IMR-90 (cell line): Measurements from ENCODE around the gene SF3A2. TPM values are rescaled to one million over a fixed set of nuclear protein-coding genes. Genes with fewer than 3 reads are reported as not detected.

Source experiments
- ATAC-seq: fragments of 200-7000 bp; cut with Tn5 transposase; 2 replicates; pipeline ENCODE4 v1.9.1; 2020; ENCODE audit warnings: low read depth, mild to moderate bottlenecking, moderate library complexity
- BruUV-seq: library from RNA; stranded (reverse); fragments of 400-500 nt; replicated peaks from 2 replicates; lab custom pipeline; 2021; lab: Mats Ljungman, UMichigan
- CTCF ChIA-PET: fragments of 300-600 bp; formaldehyde crosslinking; extraction: SDS; loops from one replicate; lab custom pipeline; 2021; ENCODE audit warnings: antibody characterized with exemption; lab: Yijun Ruan, JAX
- POLR2A ChIA-PET: fragments of 300-600 bp; sonication (Branson Sonifier 250); formaldehyde crosslinking; loops from one replicate; lab custom pipeline; 2022; ENCODE audit warnings: antibody characterized with exemption; ENCODE audit not compliant: unreplicated experiment; lab: Charles Lee
- DNase-seq: peaks from one replicate; pipeline ENCODE4 v3.0.0; 2013
- H2AFZ ChIP-seq: replicated peaks from 2 replicates; pipeline ENCODE3; 2013; ENCODE audit warnings: low read length, mild to moderate bottlenecking; ENCODE audit not compliant: poor library complexity
- H2AK5ac ChIP-seq: 2 replicates; pipeline ENCODE4 v1.6.1; 2013; ENCODE audit warnings: low read depth, low read length, inconsistent platforms
- H2AK9ac ChIP-seq: replicated peaks from 2 replicates; pipeline ENCODE3; 2013; ENCODE audit warnings: mild to moderate bottlenecking, low read depth, low read length, moderate library complexity; ENCODE audit not compliant: poor library complexity
- H2BK120ac ChIP-seq: 2 replicates; pipeline ENCODE4 v1.6.1; 2013; ENCODE audit warnings: low read depth, low read length, inconsistent platforms
- H2BK15ac ChIP-seq: 3 replicates; pipeline ENCODE4 v1.6.1; 2013; ENCODE audit warnings: low read depth, low read length, inconsistent platforms
- H2BK20ac ChIP-seq: 2 replicates; pipeline ENCODE4 v1.6.1; 2013; ENCODE audit warnings: low read depth, mild to moderate bottlenecking, inconsistent platforms, low read length, moderate library complexity
- H2BK5ac ChIP-seq: 2 replicates; pipeline ENCODE4 v1.6.1; 2013; ENCODE audit warnings: mild to moderate bottlenecking, low read depth, low read length, inconsistent platforms; ENCODE audit not compliant: poor library complexity, severe bottlenecking
- H3K14ac ChIP-seq: replicated peaks from 2 replicates; pipeline ENCODE4 v1.6.1; 2013; ENCODE audit warnings: low read depth, low read length, inconsistent platforms
- H3K18ac ChIP-seq: 2 replicates; pipeline ENCODE4 v1.6.1; 2013; ENCODE audit warnings: low read depth, low read length, control low read depth
- H3K23ac ChIP-seq: 2 replicates; pipeline ENCODE4 v1.6.1; 2013; ENCODE audit warnings: low read depth, low read length, inconsistent platforms
- H3K27ac ChIP-seq: 2 replicates; pipeline ENCODE4 v1.5.1; 2013; ENCODE audit warnings: mild to moderate bottlenecking, control low read depth, low read length; ENCODE audit not compliant: insufficient read depth
- H3K27me3 ChIP-seq: 2 replicates; pipeline ENCODE4 v1.6.1; 2013; ENCODE audit warnings: low read length; ENCODE audit not compliant: control insufficient read depth, insufficient read depth
- H3K36me3 ChIP-seq: 2 replicates; pipeline ENCODE4 v1.6.1; 2013; ENCODE audit warnings: low read length, mixed read lengths; ENCODE audit not compliant: control insufficient read depth, insufficient read depth
- H3K4ac ChIP-seq: 2 replicates; pipeline ENCODE4 v1.6.1; 2013; ENCODE audit warnings: low read depth, low read length, inconsistent platforms
- H3K4me1 ChIP-seq: 2 replicates; pipeline ENCODE4 v1.6.1; 2013; ENCODE audit warnings: low read length, mixed read lengths; ENCODE audit not compliant: control insufficient read depth, insufficient read depth
- H3K4me2 ChIP-seq: 2 replicates; pipeline ENCODE4 v1.6.1; 2013; ENCODE audit warnings: low read depth, mild to moderate bottlenecking, control low read depth, low read length, moderate library complexity
- H3K4me3 ChIP-seq: 2 replicates; pipeline ENCODE4 v1.5.1; 2013; ENCODE audit warnings: low read depth, mild to moderate bottlenecking, control low read depth, low read length, moderate library complexity; ENCODE audit not compliant: insufficient read depth
- H3K56ac ChIP-seq: 2 replicates; pipeline ENCODE4 v1.6.1; 2013; ENCODE audit warnings: low read length, inconsistent platforms; ENCODE audit not compliant: insufficient read depth; ENCODE audit errors: extremely low read depth
- H3K79me1 ChIP-seq, 2 experiments: 2 replicates each; pipeline ENCODE4 v1.6.1; 2013; ENCODE audit warnings: low read length in 2 of 2, inconsistent platforms in 1 of 2, low read depth in 1 of 2
- H3K9ac ChIP-seq: 2 replicates; pipeline ENCODE4 v1.6.1; 2013; ENCODE audit warnings: low read depth, low read length, control low read depth
- H3K9me1 ChIP-seq: 2 replicates; pipeline ENCODE4 v1.6.1; 2013; ENCODE audit warnings: low read length, inconsistent platforms; ENCODE audit not compliant: insufficient read depth
- H3K9me3 ChIP-seq: 2 replicates; pipeline ENCODE4 v1.6.1; 2013; ENCODE audit warnings: low read length; ENCODE audit not compliant: control insufficient read depth, insufficient read depth
- H4K20me1 ChIP-seq: 2 replicates; pipeline ENCODE4 v1.6.1; 2013; ENCODE audit warnings: low read length, inconsistent platforms; ENCODE audit not compliant: insufficient read depth
- H4K5ac ChIP-seq: 2 replicates; pipeline ENCODE4 v1.6.1; 2013; ENCODE audit warnings: mild to moderate bottlenecking, low read depth, low read length, control low read depth
- H4K8ac ChIP-seq, 2 experiments: 2 replicates each; pipeline ENCODE4 v1.6.1; 2013; ENCODE audit warnings: low read depth in 2 of 2, low read length in 2 of 2, control low read depth in 1 of 2, inconsistent platforms in 1 of 2
- H4K91ac ChIP-seq: 2 replicates; pipeline ENCODE4 v1.6.1; 2013; ENCODE audit warnings: low read depth, low read length, inconsistent platforms; ENCODE audit not compliant: insufficient read depth
- CEBPB ChIP-seq: IDR thresholded peaks from 2 replicates; pipeline ENCODE4 v1.6.1; 2012; ENCODE audit warnings: low read depth, low read length, improper control_type of control experiment
- FOS ChIP-seq: fragments of 150-350 bp; IDR thresholded peaks from 2 replicates; pipeline ENCODE4 v1.6.1; 2016; ENCODE audit warnings: low read depth, low read length
- RFX5 ChIP-seq: IDR thresholded peaks from 2 replicates; pipeline ENCODE4 v1.8.0; 2012; ENCODE audit warnings: low read depth, mild to moderate bottlenecking, low read length, moderate library complexity
- WGBS, 2 experiments: methylation state at CpG; one replicate each; pipeline versions ENCODE4 v1.1.5 to v1.1.7; 2013; ENCODE audit warnings: missing lambda C conversion rate in 2 of 2; ENCODE audit not compliant: insufficient read length in 1 of 2; ENCODE audit errors: extremely low coverage in 2 of 2; 5-methylcytosine and 5-hydroxymethylcytosine counted together
- dilution Hi-C: fragments of 300-500 bp; cut with HindIII; formaldehyde crosslinking; loops from one replicate; pipeline ENCODE4 v1.14.3; 2018; ENCODE audit warnings: low sequenced_read_pairs; ENCODE audit not compliant: unreplicated experiment
- in situ Hi-C: fragments of 300-500 bp; cut with MboI; formaldehyde crosslinking; loops from 3 replicates; pipeline ENCODE4 v1.14.3; 2019; ENCODE audit warnings: low sequenced_read_pairs, inconsistent platforms, mixed read lengths
- intact Hi-C: fragments of 100-400 bp; cut with micrococcal nuclease; formaldehyde crosslinking; loops from 2 replicates; pipeline ENCODE4 v1.10.0; 2022
- polyA plus RNA-seq, 3 experiments: library from polyadenylated mRNA; depleted of rRNA; stranded (reverse); fragments of >200 nt; gene quantifications; 2 replicates each; pipeline ENCODE4 v1.2.3, GENCODE V29; 2012; ENCODE audit warnings: low replicate concordance in 1 of 3
- total RNA-seq: library from RNA; depleted of rRNA; stranded (reverse); fragments of >200 nt; gene quantifications from 2 replicates; pipeline ENCODE4 v1.2.3, GENCODE V29; 2012
- TF ChIP-seq, protein P1 (sequence below): fragments of 150-350 bp; IDR thresholded peaks from 2 replicates; pipeline ENCODE4 v1.6.1; 2016; ENCODE audit warnings: low read depth, mild to moderate bottlenecking, low read length, moderate library complexity, borderline replicate concordance

Gene SF3A2
- total and polyA plus RNA-seq, 2 of the 4 experiments (the other 2 are of a cell fraction) = 4.8 to 34.5 TPM

DNA sequence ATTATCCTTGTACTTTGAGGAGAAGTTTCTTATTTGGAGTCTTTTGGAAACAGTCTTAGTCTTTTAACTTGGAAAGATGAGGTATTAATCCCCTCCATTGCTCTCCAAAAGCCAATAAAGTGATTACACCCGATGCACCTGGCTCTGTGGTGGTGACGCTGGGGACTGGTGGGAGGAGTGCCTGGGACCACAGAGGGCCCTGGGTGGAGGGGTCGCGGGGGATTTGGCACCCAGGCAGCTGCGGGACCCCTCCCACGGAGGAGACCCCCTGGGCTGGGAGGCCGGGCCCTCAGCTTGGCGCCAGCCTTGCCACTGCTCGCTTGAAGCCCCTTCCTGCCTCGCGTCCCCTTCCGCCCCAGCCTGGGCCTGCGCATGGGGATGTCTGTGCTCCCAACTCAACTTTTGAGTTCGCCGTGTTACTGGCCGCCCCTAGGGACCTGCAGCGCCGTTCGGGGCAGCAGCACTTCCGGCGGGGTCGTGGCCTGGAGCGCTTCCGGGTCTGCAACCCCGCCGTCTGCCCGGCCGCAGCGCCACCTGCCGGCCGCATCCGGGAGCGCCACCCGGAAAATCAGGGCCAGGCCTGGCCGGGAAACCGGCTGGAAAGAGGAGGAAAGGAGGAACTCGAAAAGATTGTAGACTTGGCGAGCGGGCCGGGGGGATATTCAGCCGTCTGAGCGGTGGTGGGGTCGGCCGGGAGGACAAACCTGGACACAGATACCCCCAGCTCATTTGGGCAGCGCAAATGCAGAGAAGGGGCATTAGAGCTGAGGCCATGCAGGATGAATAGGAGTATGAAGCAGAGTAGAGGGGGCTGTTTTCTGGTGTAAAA, 36.9 kb downstream of the SF3A2 start (continued):
- TF ChIP-seq RFX5 (no peak), FOS (no peak), CEBPB (no peak)

DNA sequence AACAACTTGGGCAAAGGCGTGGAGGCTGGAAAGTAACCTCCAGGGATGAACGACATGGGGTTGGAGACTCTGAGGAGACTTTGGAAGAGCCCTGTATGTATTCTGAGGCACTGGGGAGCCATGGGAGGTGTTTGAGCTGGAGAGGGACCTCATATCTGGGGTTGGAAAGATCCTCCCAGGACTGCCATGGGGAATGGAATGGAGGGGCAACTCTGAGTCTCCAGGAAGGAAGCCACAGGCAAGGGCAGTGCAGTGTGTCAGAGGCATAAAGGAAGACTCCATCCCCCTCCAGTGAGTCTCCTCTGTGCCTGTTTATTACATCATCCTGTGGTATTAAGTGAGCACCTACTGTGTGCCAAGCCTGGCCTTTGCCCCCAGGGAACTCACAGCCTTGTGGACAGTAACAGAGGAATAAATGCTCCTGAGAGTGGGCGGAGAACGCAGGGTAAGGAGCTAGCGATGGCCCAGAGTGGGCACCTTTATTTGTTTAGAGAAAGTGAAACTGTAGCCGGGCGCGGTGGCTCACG, 37.6 kb downstream of the SF3A2 start:
- Histone ChIP-seq H3K9ac (0 out of 2 replicates have a peak overlapping the region, but pooled peaks have one; percentile 20), H2AK9ac (peak overlapping the region; percentile 25), H2BK5ac (no peak overlapping the region), H2AK5ac (no peak overlapping the region), H2BK20ac (no peak overlapping the region), H3K4me1 (peaks cover 14% of the 10 kb centered on the region), H3K36me3 (peaks cover 34% of the 10 kb centered on the region), H3K9me1 (no peaks in the 10 kb centered on the region; the same call in 1 of the 2 replicates), H3K23ac (no peak overlapping the region), H3K56ac (no peak overlapping the region), H3K4ac (no peak overlapping the region), H3K27ac (no peak overlapping the region), H3K4me3 (no peak overlapping the region), H3K27me3 (no peaks in the 10 kb centered on the region), H2AFZ (no peak overlapping the region), H3K9me3 (no peaks in the 10 kb centered on the region), H2BK15ac (no peak overlapping the region), H4K20me1 (peaks cover 78% of the 10 kb centered on the region), H3K14ac (no peak overlapping the region), H4K91ac (no peak overlapping the region), H4K8ac (no peak overlapping the region; a peak in 1 of 4 replicates), H3K18ac (no peak overlapping the region), H3K79me1 (peaks cover 7 to 42% of the 10 kb centered on the region in 2 experiments), H3K4me2 (peak overlapping the region; percentile 31; the same call in 1 of the 2 replicates), H2BK120ac (no peak overlapping the region), H4K5ac (no peak overlapping the region)
- 81% methylated on average over 4 of the region's 9 CpGs; no CpG with 5 or more reads in 1 of the 2 experiments for WGBS, 2 experiments
- dilution Hi-C loops = no loop called here
- ChIA-PET CTCF (interaction anchor here (0.6 kb wide), 1 partner anchor 29 kb away, joined by 5 read pairs; no protein-coding TSS in a partner anchor), POLR2A (interaction anchor here (0.5 to 0.6 kb wide), 2 partner anchors 338 to 644 kb away, joined by 3 to 4 read pairs; no protein-coding TSS in a partner anchor)
- peak; percentile 20; the same call in 1 of the 2 replicates for TF ChIP-seq CEBPB
- TF ChIP-seq, protein P1, sequence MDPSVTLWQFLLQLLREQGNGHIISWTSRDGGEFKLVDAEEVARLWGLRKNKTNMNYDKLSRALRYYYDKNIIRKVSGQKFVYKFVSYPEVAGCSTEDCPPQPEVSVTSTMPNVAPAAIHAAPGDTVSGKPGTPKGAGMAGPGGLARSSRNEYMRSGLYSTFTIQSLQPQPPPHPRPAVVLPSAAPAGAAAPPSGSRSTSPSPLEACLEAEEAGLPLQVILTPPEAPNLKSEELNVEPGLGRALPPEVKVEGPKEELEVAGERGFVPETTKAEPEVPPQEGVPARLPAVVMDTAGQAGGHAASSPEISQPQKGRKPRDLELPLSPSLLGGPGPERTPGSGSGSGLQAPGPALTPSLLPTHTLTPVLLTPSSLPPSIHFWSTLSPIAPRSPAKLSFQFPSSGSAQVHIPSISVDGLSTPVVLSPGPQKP = no peak
- no TSS peak for BruUV-seq
- intact Hi-C loops = loop anchor here (5.0 kb wide), 1 partner anchor 117 kb away; no protein-coding TSS in a partner anchor
- in situ Hi-C loops = loop anchor here (10.0 kb wide), 1 partner anchor 341 kb away; no protein-coding TSS in a partner anchor
- DNase-seq = no peak
- ATAC-seq = no peak
